Mesothelial cell of epicardium (in vitro differentiated cells): Measurements from ENCODE around the gene CDH8. TPM values are rescaled to one million over a fixed set of nuclear protein-coding genes. Genes with fewer than 3 reads are reported as not detected.

Source experiments
- DNase-seq, 2 experiments: peaks; one replicate each; pipeline ENCODE4 v3.0.0; 2021; ENCODE audit warnings: low spot score in 2 of 2; ENCODE audit not compliant: unreplicated experiment in 2 of 2
- H3K27ac Mint-ChIP-seq: 2 replicates; pipeline ENCODE4 v1.8.0; 2021; ENCODE audit warnings: mixed read lengths
- H3K27me3 Mint-ChIP-seq: 2 replicates; pipeline ENCODE4 v1.8.0; 2021; ENCODE audit warnings: low read depth, mixed read lengths
- H3K36me3 Mint-ChIP-seq: 2 replicates; pipeline ENCODE4 v1.8.0; 2021; ENCODE audit warnings: mixed read lengths
- H3K4me1 Mint-ChIP-seq: 2 replicates; pipeline ENCODE4 v1.8.0; 2021; ENCODE audit warnings: mixed read lengths
- H3K4me3 Mint-ChIP-seq: 2 replicates; pipeline ENCODE4 v1.8.0; 2021; ENCODE audit warnings: mild to moderate bottlenecking, moderate library complexity, mixed read lengths
- H3K9me3 Mint-ChIP-seq: 2 replicates; pipeline ENCODE4 v1.8.0; 2021; ENCODE audit warnings: mixed read lengths
- total RNA-seq: library from RNA; stranded (reverse); gene quantifications from 3 replicates; pipeline ENCODE4 v1.2.1, GENCODE V29; 2021
- TF ChIP-seq, protein P1 (sequence below): fragments of 200-600 bp; sonication (generic); IDR thresholded peaks from one replicate; pipeline ENCODE4 v1.5.0; 2021; ENCODE audit warnings: antibody characterized with exemption; ENCODE audit not compliant: unreplicated experiment

The CDH8 gene
- total RNA-seq, 1 donor from 2014 or later, result 20.2 TPM

DNA sequence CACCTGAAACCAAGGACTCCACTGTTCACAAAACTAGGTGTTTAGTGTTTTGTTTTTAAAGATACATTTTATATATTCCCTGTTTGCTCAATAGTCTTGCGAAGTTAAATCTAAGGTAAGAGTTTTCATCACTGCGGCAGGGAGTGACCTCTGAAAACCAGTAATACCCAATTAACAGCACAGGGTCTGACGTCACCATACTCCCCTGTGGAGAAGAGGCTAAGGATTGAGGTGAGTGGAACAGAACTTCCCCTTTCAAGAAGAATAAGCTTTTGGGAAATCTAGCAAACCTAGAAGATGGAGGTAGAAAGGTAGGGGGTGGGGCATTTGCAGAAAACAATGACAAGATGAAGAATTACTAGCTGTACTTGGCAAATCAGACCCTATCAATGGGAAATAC, 120.7 kb downstream of the CDH8 start:
- H3K27ac Mint-ChIP-seq, result no peak overlapping the region
- H3K36me3 Mint-ChIP-seq, result no peaks in the 10 kb centered on the region
- TF ChIP-seq, protein P1, sequence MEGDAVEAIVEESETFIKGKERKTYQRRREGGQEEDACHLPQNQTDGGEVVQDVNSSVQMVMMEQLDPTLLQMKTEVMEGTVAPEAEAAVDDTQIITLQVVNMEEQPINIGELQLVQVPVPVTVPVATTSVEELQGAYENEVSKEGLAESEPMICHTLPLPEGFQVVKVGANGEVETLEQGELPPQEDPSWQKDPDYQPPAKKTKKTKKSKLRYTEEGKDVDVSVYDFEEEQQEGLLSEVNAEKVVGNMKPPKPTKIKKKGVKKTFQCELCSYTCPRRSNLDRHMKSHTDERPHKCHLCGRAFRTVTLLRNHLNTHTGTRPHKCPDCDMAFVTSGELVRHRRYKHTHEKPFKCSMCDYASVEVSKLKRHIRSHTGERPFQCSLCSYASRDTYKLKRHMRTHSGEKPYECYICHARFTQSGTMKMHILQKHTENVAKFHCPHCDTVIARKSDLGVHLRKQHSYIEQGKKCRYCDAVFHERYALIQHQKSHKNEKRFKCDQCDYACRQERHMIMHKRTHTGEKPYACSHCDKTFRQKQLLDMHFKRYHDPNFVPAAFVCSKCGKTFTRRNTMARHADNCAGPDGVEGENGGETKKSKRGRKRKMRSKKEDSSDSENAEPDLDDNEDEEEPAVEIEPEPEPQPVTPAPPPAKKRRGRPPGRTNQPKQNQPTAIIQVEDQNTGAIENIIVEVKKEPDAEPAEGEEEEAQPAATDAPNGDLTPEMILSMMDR, result no peak
- no peak overlapping the region for H3K4me3 Mint-ChIP-seq
- no peaks in the 10 kb centered on the region for H3K27me3 Mint-ChIP-seq
- H3K9me3 Mint-ChIP-seq, result no peaks in the 10 kb centered on the region
- H3K4me1 Mint-ChIP-seq, result peaks cover 6% of the 10 kb centered on the region
- DNase-seq, result no peak

DNA sequence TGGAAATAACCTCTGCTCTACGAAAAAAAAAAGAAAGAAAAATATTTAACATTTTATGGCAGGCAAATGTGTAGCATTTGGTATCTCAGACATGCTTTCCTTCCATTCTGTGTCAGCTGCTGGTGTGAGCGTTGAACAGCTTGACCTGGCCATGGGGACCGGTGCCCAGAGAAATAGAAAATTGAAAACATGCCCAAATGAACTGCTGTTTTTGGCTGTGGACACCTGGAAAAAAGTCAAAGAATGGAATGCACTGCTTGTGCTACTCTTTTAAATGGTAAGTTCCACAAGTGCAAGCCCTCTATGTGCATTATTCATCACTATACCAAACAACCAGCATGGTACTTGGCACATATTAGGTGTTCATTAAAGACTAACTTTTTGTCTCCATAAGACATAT, 127.2 kb downstream of the CDH8 start:
- no peak overlapping the region for H3K27ac Mint-ChIP-seq
- DNase-seq, result no peak
- H3K9me3 Mint-ChIP-seq, result peaks cover 11% of the 10 kb centered on the region
- no peak overlapping the region for H3K4me3 Mint-ChIP-seq
- H3K36me3 Mint-ChIP-seq, result peaks cover 2% of the 10 kb centered on the region
- TF ChIP-seq, protein P1, result no peak
- peaks cover 3% of the 10 kb centered on the region for H3K4me1 Mint-ChIP-seq
- H3K27me3 Mint-ChIP-seq, result no peaks in the 10 kb centered on the region

DNA sequence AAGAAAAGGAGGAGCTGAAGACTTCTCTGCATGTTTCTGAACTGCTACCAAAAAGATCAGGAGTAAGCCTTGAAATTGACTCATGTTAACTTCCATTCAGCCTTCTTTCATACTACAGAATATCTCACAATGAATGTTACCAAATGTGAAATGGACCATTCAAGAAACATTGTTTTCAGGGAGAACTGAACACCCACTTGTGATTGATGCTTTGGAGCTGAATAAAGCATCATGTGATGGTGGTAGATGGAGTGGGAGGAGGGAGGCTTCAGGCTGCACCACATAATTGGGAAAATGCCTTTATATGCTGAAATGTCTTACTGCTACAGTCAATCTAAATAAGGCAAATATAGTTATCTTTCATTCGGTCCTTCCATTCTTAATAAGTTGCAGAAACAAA, 127.8 kb downstream of the CDH8 start:
- no peak for DNase-seq
- H3K4me3 Mint-ChIP-seq, result no peak overlapping the region
- peaks cover 2% of the 10 kb centered on the region for H3K36me3 Mint-ChIP-seq
- TF ChIP-seq, protein P1, result no peak
- no peaks in the 10 kb centered on the region for H3K27me3 Mint-ChIP-seq
- H3K4me1 Mint-ChIP-seq, result no peaks in the 10 kb centered on the region
- H3K27ac Mint-ChIP-seq, result no peak overlapping the region
- H3K9me3 Mint-ChIP-seq, result peaks cover 11% of the 10 kb centered on the region

DNA sequence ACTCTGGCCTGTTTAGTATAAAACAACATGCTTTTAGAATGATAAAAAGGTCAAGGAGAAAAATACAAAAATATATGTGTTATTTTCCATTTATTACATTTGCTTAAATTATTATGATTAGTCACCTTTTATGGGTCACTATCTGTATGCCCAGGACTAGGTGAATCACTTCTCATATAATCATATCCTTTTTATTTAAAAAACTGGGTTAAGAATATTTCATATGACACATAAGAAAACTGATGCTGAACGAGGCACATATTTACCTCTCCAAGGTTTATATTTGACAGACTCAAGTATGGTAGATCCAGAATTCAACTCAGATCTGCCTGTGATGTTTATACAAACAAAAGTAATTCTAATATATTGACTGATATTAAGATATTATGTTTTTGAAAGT, 134.5 kb downstream of the CDH8 start:
- DNase-seq, result no peak
- Mint-ChIP-seq H3K4me1 (peaks cover 21% of the 10 kb centered on the region), H3K27ac (no peak overlapping the region), H3K4me3 (no peak overlapping the region), H3K27me3 (no peaks in the 10 kb centered on the region), H3K36me3 (peaks cover 2% of the 10 kb centered on the region), H3K9me3 (peaks cover 11% of the 10 kb centered on the region)
- TF ChIP-seq, protein P1, result no peak

DNA sequence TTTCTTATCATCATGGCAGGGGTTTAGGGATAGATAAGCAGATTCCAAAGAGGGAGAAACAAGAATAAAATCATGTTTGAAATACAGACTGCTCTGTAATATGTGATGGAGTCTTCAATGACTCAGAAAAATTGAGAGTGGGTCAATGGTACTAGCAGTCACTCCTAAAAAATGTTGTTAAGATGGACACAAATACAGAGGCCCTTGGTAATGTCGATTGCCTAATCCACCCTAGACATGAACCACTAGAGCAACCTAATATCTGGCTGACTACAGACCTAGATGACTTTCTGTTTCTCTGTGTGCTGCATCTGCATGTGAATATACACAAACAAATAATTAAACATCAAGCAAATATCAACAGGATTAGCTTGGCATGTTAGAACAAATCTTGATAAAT, 135.8 kb downstream of the CDH8 start:
- H3K9me3 Mint-ChIP-seq, result peaks cover 6% of the 10 kb centered on the region
- H3K27me3 Mint-ChIP-seq, result no peaks in the 10 kb centered on the region
- peak overlapping the region; percentile 19 for H3K27ac Mint-ChIP-seq
- no peak for DNase-seq
- TF ChIP-seq, protein P1, result no peak
- no peaks in the 10 kb centered on the region for H3K36me3 Mint-ChIP-seq
- H3K4me3 Mint-ChIP-seq, result no peak overlapping the region
- peaks cover 21% of the 10 kb centered on the region for H3K4me1 Mint-ChIP-seq

DNA sequence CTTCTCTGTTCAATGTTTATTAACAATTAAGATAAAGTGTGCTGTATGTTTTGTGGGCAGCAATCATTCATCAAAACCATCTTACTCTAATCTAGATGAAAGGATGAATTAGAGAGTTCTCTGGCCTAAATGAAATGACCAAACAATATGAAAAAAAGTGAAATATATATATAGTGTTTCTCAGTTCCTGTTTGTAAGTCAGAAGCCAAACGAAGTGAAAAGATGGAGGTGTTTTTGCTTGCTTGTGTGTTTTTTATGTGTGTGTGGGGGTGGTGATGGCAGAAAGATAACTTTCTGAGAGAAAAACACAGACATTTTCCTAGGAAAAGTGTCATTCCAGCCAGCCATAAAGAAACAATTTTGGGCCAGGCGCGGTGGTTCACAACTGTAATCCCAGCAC, 138.6 kb downstream of the CDH8 start:
- TF ChIP-seq, protein P1, result no peak
- H3K36me3 Mint-ChIP-seq, result no peaks in the 10 kb centered on the region
- no peaks in the 10 kb centered on the region for H3K27me3 Mint-ChIP-seq
- H3K4me1 Mint-ChIP-seq, result peaks cover 23% of the 10 kb centered on the region
- no peak for DNase-seq
- H3K27ac Mint-ChIP-seq, result peak overlapping the region; percentile 24
- H3K4me3 Mint-ChIP-seq, result no peak overlapping the region
- no peaks in the 10 kb centered on the region for H3K9me3 Mint-ChIP-seq
